Panc1 (cell line): ENCODE measurements around the gene OTOP3. TPM values are rescaled to one million over a fixed set of nuclear protein-coding genes. Genes with fewer than 3 reads are reported as not detected.

ENCODE experiments used
- ATAC-seq: fragments of 200-7000 bp; cut with Tn5 transposase; 2 replicates; pipeline ENCODE4 v1.9.1; 2020; ENCODE audit warnings: mild to moderate bottlenecking, moderate library complexity
- BruUV-seq: library from RNA; stranded (reverse); fragments of 400-500 nt; replicated peaks from 2 replicates; lab custom pipeline; 2021; lab: Mats Ljungman, UMichigan
- CTCF ChIA-PET: fragments of 300-600 bp; sonication (Branson Sonifier 250); formaldehyde crosslinking; loops from one replicate; lab custom pipeline; 2022; ENCODE audit warnings: antibody characterized with exemption; lab: Charles Lee
- POLR2A ChIA-PET: fragments of 300-600 bp; sonication (Branson Sonifier 250); formaldehyde crosslinking; loops from one replicate; lab custom pipeline; 2022; ENCODE audit warnings: antibody characterized with exemption; lab: Charles Lee
- DNase-seq: peaks from one replicate; pipeline ENCODE4 v3.0.0-alpha.2; 2010; ENCODE audit warnings: low read depth, low spot score
- H3K27ac ChIP-seq: 2 replicates; pipeline ENCODE4 v1.5.1; 2011; ENCODE audit warnings: mild to moderate bottlenecking, low read length, inconsistent platforms
- H3K27me3 ChIP-seq: fragments of 200-500 bp; sonication (Bioruptor generic); 2 replicates; pipeline ENCODE4 v1.6.0; 2014; ENCODE audit warnings: low read length, inconsistent platforms; ENCODE audit not compliant: control insufficient read depth, insufficient read depth
- H3K36me3 ChIP-seq: fragments of 200-500 bp; sonication (Bioruptor generic); 2 replicates; pipeline ENCODE4 v1.5.1; 2014; ENCODE audit warnings: inconsistent platforms, mild to moderate bottlenecking, low read length, moderate library complexity; ENCODE audit not compliant: control insufficient read depth, insufficient read depth
- H3K4me1 ChIP-seq: 2 replicates; pipeline ENCODE4 v1.5.1; 2011; ENCODE audit warnings: inconsistent platforms, mild to moderate bottlenecking, low read length, moderate library complexity; ENCODE audit not compliant: control insufficient read depth, insufficient read depth
- H3K4me3 ChIP-seq, 2 experiments: 2 replicates each; pipeline ENCODE4 v1.5.1; 2011 to 2012; ENCODE audit warnings: low read depth in 2 of 2, low read length in 2 of 2, mild to moderate bottlenecking in 2 of 2, inconsistent platforms in 1 of 2, moderate library complexity in 1 of 2
- H3K9me3 ChIP-seq: fragments of 200-500 bp; sonication (Bioruptor generic); 2 replicates; pipeline ENCODE4 v1.5.1; 2014; ENCODE audit warnings: low read depth, mild to moderate bottlenecking, inconsistent platforms, low read length, moderate library complexity; ENCODE audit not compliant: control insufficient read depth, insufficient read depth
- POLR2AphosphoS5 ChIP-seq: IDR thresholded peaks from 2 replicates; pipeline ENCODE4 v1.6.1; 2012; ENCODE audit warnings: mild to moderate bottlenecking, low read depth, low read length, moderate library complexity
- SIN3A ChIP-seq: IDR thresholded peaks from 2 replicates; pipeline ENCODE4 v1.6.1; 2012; ENCODE audit warnings: low read depth, mild to moderate bottlenecking, low read length, moderate library complexity, borderline replicate concordance; ENCODE audit not compliant: insufficient read depth
- TCF7L2 ChIP-seq: IDR thresholded peaks from 2 replicates; pipeline ENCODE4 v1.6.1; 2011; ENCODE audit warnings: mild to moderate bottlenecking, low read depth, low read length, inconsistent platforms
- in situ Hi-C: cut with HindIII; loops from 2 replicates; pipeline ENCODE4 v1.10.0; 2016; ENCODE audit warnings: low sequenced_read_pairs, low pct_unique_long_range_greater_than_20kb
- intact Hi-C: fragments of 100-400 bp; cut with micrococcal nuclease; formaldehyde crosslinking; loops from one replicate; pipeline ENCODE4 v1.10.0; 2022; ENCODE audit not compliant: unreplicated experiment
- total RNA-seq: library from RNA; stranded (reverse); gene quantifications from one replicate; pipeline ENCODE4 v1.2.1, GENCODE V29; 2021; ENCODE audit not compliant: unreplicated experiment
- TF ChIP-seq, protein P1 (sequence below): fragments of 450-650 bp; IDR thresholded peaks from 2 replicates; pipeline ENCODE4 v1.5.1; 2017; ENCODE audit warnings: mild to moderate bottlenecking
- TF ChIP-seq, protein P2 (sequence below), 2 experiments: IDR thresholded peaks; 2 replicates each; pipeline ENCODE4 v1.6.1; 2011 to 2012; ENCODE audit warnings: low read depth in 2 of 2, control low read depth in 1 of 2, low read length in 1 of 2, mild to moderate bottlenecking in 1 of 2, moderate library complexity in 1 of 2; ENCODE audit not compliant: insufficient read depth in 1 of 2

The OTOP3 gene
- total RNA-seq, 1 experiment from 2014 or later, result not detected

DNA sequence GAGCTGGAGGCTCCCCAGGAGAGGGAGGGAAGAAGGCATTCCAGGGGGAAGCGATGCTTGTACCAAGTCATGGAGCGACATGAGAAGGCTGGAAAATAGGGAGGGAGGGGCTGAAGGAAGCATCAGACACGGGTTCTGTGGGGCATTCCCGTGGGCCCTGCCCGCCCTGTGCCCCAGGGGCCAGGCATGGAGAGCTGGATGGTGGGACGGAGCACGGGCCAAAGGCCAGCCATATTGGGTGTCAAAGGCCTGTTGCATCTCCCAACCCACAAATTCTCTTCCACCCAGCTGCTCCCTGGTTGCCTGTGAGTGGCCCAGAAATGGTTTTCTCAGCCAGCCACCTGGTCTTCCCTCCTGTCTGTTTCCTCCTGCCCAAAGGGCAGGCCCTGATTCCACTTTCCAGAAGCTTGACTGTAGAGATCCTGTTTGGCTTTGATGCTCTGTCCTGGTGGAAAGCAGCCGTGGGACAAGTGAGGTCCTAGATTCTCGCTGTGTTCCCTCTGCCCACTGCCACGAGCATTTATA is 54.9 kb downstream of the OTOP3 start:
- no TSS peak for BruUV-seq
- DNase-seq, result no peak
- H3K36me3 ChIP-seq, result no peaks in the 10 kb centered on the region; the same call in 1 of the 2 replicates
- ATAC-seq, result no peak
- H3K4me3 ChIP-seq, result no peak overlapping the region
- no peaks in the 10 kb centered on the region for H3K27me3 ChIP-seq
- H3K9me3 ChIP-seq, result no peaks in the 10 kb centered on the region
- no peak overlapping the region for H3K27ac ChIP-seq
- ChIA-PET CTCF (interaction anchor here (0.6 kb wide), 1 partner anchor 14 kb away, joined by 4 read pairs; no protein-coding TSS in a partner anchor), POLR2A (no interaction called here)
- intact Hi-C loops (no loop called here), in situ Hi-C loops (no loop called here)
- H3K4me1 ChIP-seq, result peaks cover 16% of the 10 kb centered on the region
- TF ChIP-seq SIN3A (no peak), TCF7L2 (no peak), POLR2AphosphoS5 (no peak)
- TF ChIP-seq, protein P1, sequence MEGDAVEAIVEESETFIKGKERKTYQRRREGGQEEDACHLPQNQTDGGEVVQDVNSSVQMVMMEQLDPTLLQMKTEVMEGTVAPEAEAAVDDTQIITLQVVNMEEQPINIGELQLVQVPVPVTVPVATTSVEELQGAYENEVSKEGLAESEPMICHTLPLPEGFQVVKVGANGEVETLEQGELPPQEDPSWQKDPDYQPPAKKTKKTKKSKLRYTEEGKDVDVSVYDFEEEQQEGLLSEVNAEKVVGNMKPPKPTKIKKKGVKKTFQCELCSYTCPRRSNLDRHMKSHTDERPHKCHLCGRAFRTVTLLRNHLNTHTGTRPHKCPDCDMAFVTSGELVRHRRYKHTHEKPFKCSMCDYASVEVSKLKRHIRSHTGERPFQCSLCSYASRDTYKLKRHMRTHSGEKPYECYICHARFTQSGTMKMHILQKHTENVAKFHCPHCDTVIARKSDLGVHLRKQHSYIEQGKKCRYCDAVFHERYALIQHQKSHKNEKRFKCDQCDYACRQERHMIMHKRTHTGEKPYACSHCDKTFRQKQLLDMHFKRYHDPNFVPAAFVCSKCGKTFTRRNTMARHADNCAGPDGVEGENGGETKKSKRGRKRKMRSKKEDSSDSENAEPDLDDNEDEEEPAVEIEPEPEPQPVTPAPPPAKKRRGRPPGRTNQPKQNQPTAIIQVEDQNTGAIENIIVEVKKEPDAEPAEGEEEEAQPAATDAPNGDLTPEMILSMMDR, result no peak
- TF ChIP-seq, protein P2, sequence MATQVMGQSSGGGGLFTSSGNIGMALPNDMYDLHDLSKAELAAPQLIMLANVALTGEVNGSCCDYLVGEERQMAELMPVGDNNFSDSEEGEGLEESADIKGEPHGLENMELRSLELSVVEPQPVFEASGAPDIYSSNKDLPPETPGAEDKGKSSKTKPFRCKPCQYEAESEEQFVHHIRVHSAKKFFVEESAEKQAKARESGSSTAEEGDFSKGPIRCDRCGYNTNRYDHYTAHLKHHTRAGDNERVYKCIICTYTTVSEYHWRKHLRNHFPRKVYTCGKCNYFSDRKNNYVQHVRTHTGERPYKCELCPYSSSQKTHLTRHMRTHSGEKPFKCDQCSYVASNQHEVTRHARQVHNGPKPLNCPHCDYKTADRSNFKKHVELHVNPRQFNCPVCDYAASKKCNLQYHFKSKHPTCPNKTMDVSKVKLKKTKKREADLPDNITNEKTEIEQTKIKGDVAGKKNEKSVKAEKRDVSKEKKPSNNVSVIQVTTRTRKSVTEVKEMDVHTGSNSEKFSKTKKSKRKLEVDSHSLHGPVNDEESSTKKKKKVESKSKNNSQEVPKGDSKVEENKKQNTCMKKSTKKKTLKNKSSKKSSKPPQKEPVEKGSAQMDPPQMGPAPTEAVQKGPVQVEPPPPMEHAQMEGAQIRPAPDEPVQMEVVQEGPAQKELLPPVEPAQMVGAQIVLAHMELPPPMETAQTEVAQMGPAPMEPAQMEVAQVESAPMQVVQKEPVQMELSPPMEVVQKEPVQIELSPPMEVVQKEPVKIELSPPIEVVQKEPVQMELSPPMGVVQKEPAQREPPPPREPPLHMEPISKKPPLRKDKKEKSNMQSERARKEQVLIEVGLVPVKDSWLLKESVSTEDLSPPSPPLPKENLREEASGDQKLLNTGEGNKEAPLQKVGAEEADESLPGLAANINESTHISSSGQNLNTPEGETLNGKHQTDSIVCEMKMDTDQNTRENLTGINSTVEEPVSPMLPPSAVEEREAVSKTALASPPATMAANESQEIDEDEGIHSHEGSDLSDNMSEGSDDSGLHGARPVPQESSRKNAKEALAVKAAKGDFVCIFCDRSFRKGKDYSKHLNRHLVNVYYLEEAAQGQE (IDR thresholded peaks at IDR 0.05; ENCODE audit: insufficient read depth in 1 of 2, low read depth in 2 of 2, low read length in 1 of 2), result no peak

DNA sequence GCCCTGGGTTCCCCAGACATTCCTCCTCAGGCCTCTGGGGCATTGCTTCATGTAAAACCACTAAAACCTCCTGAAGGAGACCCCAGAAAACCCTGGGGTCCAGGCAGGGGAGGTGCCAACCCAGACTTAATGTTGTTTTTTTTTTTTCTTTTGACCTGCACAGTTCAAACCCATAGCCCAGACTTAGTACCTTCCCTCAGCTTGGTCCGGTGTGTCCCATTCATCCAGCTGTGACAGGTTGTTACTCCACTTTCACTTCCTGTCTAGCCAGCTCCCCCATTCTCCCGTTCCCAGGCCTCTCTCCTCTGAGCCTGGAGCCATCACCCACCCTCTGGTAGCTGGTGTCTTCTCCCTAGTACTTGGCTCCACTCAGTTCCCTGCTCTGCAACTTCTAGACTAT is 56.5 kb downstream of the OTOP3 start:
- Histone ChIP-seq H3K9me3 (no peaks in the 10 kb centered on the region), H3K36me3 (no peaks in the 10 kb centered on the region; the same call in 1 of the 2 replicates), H3K27ac (no peak overlapping the region), H3K27me3 (no peaks in the 10 kb centered on the region), H3K4me3 (no peak overlapping the region), H3K4me1 (peaks cover 16% of the 10 kb centered on the region)
- ATAC-seq (no peak), DNase-seq (no peak)
- TF ChIP-seq, protein P1, result no peak
- no peak for TF ChIP-seq POLR2AphosphoS5
- BruUV-seq, result no TSS peak
- POLR2A ChIA-PET, result interaction anchor here (1.0 kb wide), 1 partner anchor 20 kb away, joined by 4 read pairs; the partner anchor contains the start of gene MRPL58
- in situ Hi-C loops (no loop called here), intact Hi-C loops (no loop called here)
- CTCF ChIA-PET, result interaction anchor here (0.6 to 0.9 kb wide), 2 partner anchors 29 to 120 kb away, joined by 3 read pairs; no protein-coding TSS in a partner anchor
